Measurements from ENCODE around the gene DDX5. TPM values are rescaled to one million over a fixed set of nuclear protein-coding genes. Genes with fewer than 3 reads are reported as not detected.

The DDX5 gene
- total RNA-seq, 1 experiment from 2014 or later: 217 TPM

Other genes starting within 250 kb of the DDX5 start
- 11.1 and 11.7 TPM in 2 replicates for gene TEX2, start 243.0 kb downstream of the DDX5 start, total RNA-seq (2014; rRNA removed; shearing (Covaris generic))
- 0.06 and 0.85 TPM in 2 replicates for gene PECAM1, start 115.4 kb downstream of the DDX5 start, total RNA-seq (2014; rRNA removed; shearing (Covaris generic))
- 20.3 and 24.8 TPM in 2 replicates for gene MILR1, start 57.2 kb downstream of the DDX5 start, total RNA-seq (2014; rRNA removed; shearing (Covaris generic))
- gene POLG2, start 9.2 kb downstream of the DDX5 start, total RNA-seq (2014; rRNA removed; shearing (Covaris generic)): 11.8 and 40.1 TPM in 2 replicates
- gene CEP95, start 688 bp upstream of the DDX5 start, total RNA-seq (2014; rRNA removed; shearing (Covaris generic)): 23.3 and 24.6 TPM in 2 replicates
- gene SMURF2, start 156.0 kb upstream of the DDX5 start, total RNA-seq (2014; rRNA removed; shearing (Covaris generic)): 51.9 and 56.3 TPM in 2 replicates